ENCODE results near the gene ANXA9.

DNA sequence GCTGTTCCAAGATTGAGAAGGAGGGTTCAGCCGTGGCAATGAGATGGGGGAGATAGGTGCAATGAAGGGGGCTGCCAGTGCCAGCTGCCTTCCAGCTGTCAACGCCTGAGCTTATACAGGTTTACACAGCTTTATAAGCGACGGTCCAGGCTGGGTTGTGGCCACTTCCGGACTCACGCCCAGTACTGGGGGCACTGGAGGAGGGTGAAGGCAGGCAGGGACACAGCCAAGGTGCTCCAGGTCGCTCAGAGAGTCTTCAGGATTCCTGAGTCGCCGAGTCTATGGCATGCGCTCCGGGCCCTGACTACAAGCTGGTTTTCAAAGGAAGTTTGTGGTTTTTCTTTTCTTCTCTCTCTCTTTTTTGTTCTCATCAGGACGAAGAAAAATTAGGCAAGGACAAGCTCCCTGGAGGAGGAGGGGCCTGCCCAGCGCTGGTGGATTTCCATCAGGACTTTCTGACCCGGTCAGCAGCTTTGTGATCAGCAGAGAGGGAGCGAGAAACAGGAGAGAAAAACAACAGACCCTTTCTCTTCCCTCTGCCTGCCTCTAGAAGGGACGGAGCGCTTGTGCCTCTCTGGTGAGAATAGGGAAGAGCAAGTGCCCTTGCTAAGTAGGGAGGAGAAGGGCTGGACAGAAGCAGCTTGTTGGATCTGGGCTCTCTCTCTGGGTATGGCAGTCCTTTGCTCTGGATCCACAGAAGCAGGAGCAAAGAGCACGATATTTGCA is 24.4 kb downstream of the ANXA9 start, which contains the start of gene MINDY1:
- TF ChIP-seq ZNF23 (tag by site-specific recombination; IDR thresholded peaks at IDR 0.05; ENCODE audit: borderline replicate concordance) (no peak), ZNF558 (tag by site-specific recombination; IDR thresholded peaks at IDR 0.05) (no peak), ZNF707 (tag by site-specific recombination; IDR thresholded peaks at IDR 0.05) (no peak), KLF8 (tag by site-specific recombination; IDR thresholded peaks at IDR 0.05) (no peak), ZBTB8A (tag by site-specific recombination; IDR thresholded peaks at IDR 0.05) (no peak; the same call in 1 of the 2 replicates), SETDB1 (IDR thresholded peaks at IDR 0.05; ENCODE audit: insufficient read length, low read length) (no peak), ZNF138 (tag by site-specific recombination; IDR thresholded peaks at IDR 0.05; ENCODE audit: borderline replicate concordance) (no peak)
- TF ChIP-seq, protein P1, sequence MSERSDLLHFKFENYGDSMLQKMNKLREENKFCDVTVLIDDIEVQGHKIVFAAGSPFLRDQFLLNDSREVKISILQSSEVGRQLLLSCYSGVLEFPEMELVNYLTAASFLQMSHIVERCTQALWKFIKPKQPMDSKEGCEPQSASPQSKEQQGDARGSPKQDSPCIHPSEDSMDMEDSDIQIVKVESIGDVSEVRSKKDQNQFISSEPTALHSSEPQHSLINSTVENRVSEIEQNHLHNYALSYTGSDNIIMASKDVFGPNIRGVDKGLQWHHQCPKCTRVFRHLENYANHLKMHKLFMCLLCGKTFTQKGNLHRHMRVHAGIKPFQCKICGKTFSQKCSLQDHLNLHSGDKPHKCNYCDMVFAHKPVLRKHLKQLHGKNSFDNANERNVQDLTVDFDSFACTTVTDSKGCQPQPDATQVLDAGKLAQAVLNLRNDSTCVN (tag by site-specific recombination; optimal IDR thresholded peaks at IDR 0.05): no peak
- TF ChIP-seq, protein P2, sequence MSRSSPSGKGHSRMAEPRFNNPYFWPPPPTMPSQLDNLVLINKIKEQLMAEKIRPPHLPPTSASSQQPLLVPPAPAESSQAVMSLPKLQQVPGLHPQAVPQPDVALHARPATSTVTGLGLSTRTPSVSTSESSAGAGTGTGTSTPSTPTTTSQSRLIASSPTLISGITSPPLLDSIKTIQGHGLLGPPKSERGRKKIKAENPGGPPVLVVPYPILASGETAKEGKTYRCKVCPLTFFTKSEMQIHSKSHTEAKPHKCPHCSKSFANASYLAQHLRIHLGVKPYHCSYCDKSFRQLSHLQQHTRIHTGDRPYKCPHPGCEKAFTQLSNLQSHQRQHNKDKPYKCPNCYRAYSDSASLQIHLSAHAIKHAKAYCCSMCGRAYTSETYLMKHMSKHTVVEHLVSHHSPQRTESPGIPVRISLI (tag by site-specific recombination; IDR thresholded peaks at IDR 0.05): no peak
- TF ChIP-seq, protein P3, sequence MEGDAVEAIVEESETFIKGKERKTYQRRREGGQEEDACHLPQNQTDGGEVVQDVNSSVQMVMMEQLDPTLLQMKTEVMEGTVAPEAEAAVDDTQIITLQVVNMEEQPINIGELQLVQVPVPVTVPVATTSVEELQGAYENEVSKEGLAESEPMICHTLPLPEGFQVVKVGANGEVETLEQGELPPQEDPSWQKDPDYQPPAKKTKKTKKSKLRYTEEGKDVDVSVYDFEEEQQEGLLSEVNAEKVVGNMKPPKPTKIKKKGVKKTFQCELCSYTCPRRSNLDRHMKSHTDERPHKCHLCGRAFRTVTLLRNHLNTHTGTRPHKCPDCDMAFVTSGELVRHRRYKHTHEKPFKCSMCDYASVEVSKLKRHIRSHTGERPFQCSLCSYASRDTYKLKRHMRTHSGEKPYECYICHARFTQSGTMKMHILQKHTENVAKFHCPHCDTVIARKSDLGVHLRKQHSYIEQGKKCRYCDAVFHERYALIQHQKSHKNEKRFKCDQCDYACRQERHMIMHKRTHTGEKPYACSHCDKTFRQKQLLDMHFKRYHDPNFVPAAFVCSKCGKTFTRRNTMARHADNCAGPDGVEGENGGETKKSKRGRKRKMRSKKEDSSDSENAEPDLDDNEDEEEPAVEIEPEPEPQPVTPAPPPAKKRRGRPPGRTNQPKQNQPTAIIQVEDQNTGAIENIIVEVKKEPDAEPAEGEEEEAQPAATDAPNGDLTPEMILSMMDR (tag by site-specific recombination; IDR thresholded peaks at IDR 0.05): no peak
- TF ChIP-seq, protein P4, sequence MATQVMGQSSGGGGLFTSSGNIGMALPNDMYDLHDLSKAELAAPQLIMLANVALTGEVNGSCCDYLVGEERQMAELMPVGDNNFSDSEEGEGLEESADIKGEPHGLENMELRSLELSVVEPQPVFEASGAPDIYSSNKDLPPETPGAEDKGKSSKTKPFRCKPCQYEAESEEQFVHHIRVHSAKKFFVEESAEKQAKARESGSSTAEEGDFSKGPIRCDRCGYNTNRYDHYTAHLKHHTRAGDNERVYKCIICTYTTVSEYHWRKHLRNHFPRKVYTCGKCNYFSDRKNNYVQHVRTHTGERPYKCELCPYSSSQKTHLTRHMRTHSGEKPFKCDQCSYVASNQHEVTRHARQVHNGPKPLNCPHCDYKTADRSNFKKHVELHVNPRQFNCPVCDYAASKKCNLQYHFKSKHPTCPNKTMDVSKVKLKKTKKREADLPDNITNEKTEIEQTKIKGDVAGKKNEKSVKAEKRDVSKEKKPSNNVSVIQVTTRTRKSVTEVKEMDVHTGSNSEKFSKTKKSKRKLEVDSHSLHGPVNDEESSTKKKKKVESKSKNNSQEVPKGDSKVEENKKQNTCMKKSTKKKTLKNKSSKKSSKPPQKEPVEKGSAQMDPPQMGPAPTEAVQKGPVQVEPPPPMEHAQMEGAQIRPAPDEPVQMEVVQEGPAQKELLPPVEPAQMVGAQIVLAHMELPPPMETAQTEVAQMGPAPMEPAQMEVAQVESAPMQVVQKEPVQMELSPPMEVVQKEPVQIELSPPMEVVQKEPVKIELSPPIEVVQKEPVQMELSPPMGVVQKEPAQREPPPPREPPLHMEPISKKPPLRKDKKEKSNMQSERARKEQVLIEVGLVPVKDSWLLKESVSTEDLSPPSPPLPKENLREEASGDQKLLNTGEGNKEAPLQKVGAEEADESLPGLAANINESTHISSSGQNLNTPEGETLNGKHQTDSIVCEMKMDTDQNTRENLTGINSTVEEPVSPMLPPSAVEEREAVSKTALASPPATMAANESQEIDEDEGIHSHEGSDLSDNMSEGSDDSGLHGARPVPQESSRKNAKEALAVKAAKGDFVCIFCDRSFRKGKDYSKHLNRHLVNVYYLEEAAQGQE (tag by site-specific recombination; IDR thresholded peaks at IDR 0.05): peak; percentile 78
